ENCODE measurements around the gene TMEM182.

- TF ChIP-seq ZNF660 (tag by site-specific recombination; IDR thresholded peaks at IDR 0.05) (no peak), KLF16 (tag by site-specific recombination; IDR thresholded peaks at IDR 0.05) (no peak), ZFP37 (tag by site-specific recombination; IDR thresholded peaks at IDR 0.05) (no peak), WT1 (tag by site-specific recombination; IDR thresholded peaks at IDR 0.05) (no peak), ZBTB26 (tag by site-specific recombination; optimal IDR thresholded peaks at IDR 0.05) (no peak), ZNF791 (tag by site-specific recombination; IDR thresholded peaks at IDR 0.05) (no peak), ZNF76 (tag by site-specific recombination; IDR thresholded peaks at IDR 0.05; ENCODE audit: borderline replicate concordance, low read depth) (no peak), ZNF239 (tag by site-specific recombination; IDR thresholded peaks at IDR 0.05) (no peak)
- TF ChIP-seq, protein P1, sequence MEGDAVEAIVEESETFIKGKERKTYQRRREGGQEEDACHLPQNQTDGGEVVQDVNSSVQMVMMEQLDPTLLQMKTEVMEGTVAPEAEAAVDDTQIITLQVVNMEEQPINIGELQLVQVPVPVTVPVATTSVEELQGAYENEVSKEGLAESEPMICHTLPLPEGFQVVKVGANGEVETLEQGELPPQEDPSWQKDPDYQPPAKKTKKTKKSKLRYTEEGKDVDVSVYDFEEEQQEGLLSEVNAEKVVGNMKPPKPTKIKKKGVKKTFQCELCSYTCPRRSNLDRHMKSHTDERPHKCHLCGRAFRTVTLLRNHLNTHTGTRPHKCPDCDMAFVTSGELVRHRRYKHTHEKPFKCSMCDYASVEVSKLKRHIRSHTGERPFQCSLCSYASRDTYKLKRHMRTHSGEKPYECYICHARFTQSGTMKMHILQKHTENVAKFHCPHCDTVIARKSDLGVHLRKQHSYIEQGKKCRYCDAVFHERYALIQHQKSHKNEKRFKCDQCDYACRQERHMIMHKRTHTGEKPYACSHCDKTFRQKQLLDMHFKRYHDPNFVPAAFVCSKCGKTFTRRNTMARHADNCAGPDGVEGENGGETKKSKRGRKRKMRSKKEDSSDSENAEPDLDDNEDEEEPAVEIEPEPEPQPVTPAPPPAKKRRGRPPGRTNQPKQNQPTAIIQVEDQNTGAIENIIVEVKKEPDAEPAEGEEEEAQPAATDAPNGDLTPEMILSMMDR (tag by site-specific recombination; IDR thresholded peaks at IDR 0.05) = no peak
Measured at GRCh38 chr2:102790091-102790455, 28.2 kb downstream of the TMEM182 start.

Measured in HEK293 (cell line).